OCI-LY7 (cell line): ENCODE results near the gene RARB. TPM values are rescaled to one million over a fixed set of nuclear protein-coding genes. Genes with fewer than 3 reads are reported as not detected.

Experiments used
- BruUV-seq: library from RNA; stranded (reverse); fragments of 400-500 nt; replicated peaks from 2 replicates; lab custom pipeline; 2021; lab: Mats Ljungman, UMichigan
- CTCF ChIA-PET: fragments of 300-600 bp; sonication (Branson Sonifier 250); formaldehyde crosslinking; loops from one replicate; lab custom pipeline; 2022; ENCODE audit warnings: antibody characterized with exemption; ENCODE audit not compliant: unreplicated experiment; lab: Charles Lee
- POLR2A ChIA-PET: fragments of 300-600 bp; sonication (Branson Sonifier 250); formaldehyde crosslinking; loops from one replicate; lab custom pipeline; 2022; ENCODE audit warnings: antibody characterized with exemption; lab: Charles Lee
- DNase-seq: peaks from one replicate; pipeline ENCODE4 v3.0.0-alpha.2; 2015; ENCODE audit warnings: low spot score
- H2AFZ ChIP-seq: fragments of 200-600 bp; sonication (generic), shearing (Covaris generic); 2 replicates; pipeline ENCODE4 v1.6.1; 2014; ENCODE audit warnings: mild to moderate bottlenecking, antibody characterized with exemption, low read length, moderate library complexity
- H3K27ac ChIP-seq: fragments of 200-600 bp; sonication (generic); 2 replicates; pipeline ENCODE4 v1.5.1; 2014; ENCODE audit warnings: mixed run types, low read depth, mild to moderate bottlenecking, moderate library complexity, low read length, inconsistent platforms; ENCODE audit not compliant: poor library complexity, severe bottlenecking
- H3K36me3 ChIP-seq: fragments of 200-600 bp; sonication (generic); 2 replicates; pipeline ENCODE4 v1.6.1; 2014; ENCODE audit warnings: mild to moderate bottlenecking, antibody characterized with exemption, low read length, moderate library complexity, mixed read lengths; ENCODE audit not compliant: insufficient read depth
- H3K4me1 ChIP-seq: fragments of 200-600 bp; sonication (generic); 2 replicates; pipeline ENCODE4 v1.5.1; 2014; ENCODE audit warnings: mild to moderate bottlenecking, low read length; ENCODE audit not compliant: insufficient read depth, poor library complexity, severe bottlenecking
- H3K4me2 ChIP-seq: fragments of 200-600 bp; sonication (generic); 2 replicates; pipeline ENCODE4 v1.6.1; 2014; ENCODE audit warnings: mild to moderate bottlenecking, low read length
- H3K4me3 ChIP-seq: fragments of 200-600 bp; sonication (generic); 2 replicates; pipeline ENCODE4 v1.5.1; 2014; ENCODE audit warnings: mild to moderate bottlenecking, low read depth, low read length; ENCODE audit not compliant: poor library complexity, severe bottlenecking
- H3K79me2 ChIP-seq: fragments of 200-600 bp; sonication (generic); 2 replicates; pipeline ENCODE4 v1.6.1; 2016; ENCODE audit warnings: low read depth, mild to moderate bottlenecking, low read length, moderate library complexity, mixed read lengths; ENCODE audit not compliant: insufficient read depth
- H3K9me2 ChIP-seq: fragments of 200-600 bp; sonication (generic); 2 replicates; pipeline ENCODE4 v1.6.1; 2016; ENCODE audit warnings: mild to moderate bottlenecking, low read length, mixed read lengths; ENCODE audit not compliant: insufficient read depth
- H3K9me3 ChIP-seq: fragments of 200-600 bp; sonication (generic); 2 replicates; pipeline ENCODE4 v1.6.1; 2014; ENCODE audit warnings: mild to moderate bottlenecking, mixed run types, low read length, mixed read lengths
- H4K20me1 ChIP-seq: fragments of 200-600 bp; sonication (generic); 2 replicates; pipeline ENCODE4 v1.6.1; 2014; ENCODE audit warnings: mild to moderate bottlenecking, antibody characterized with exemption, low read length, moderate library complexity, mixed read lengths; ENCODE audit not compliant: insufficient read depth
- EZH2phosphoT487 ChIP-seq: fragments of 200-600 bp; sonication (generic); IDR thresholded peaks from 2 replicates; pipeline ENCODE4 v1.6.1; 2018; ENCODE audit warnings: low read depth, borderline replicate concordance, mild to moderate bottlenecking, mixed run types, antibody characterized with exemption, low read length, moderate library complexity, mixed read lengths
- intact Hi-C: fragments of 100-400 bp; cut with micrococcal nuclease; formaldehyde crosslinking; loops from one replicate; pipeline ENCODE4 v1.10.0; 2022; ENCODE audit not compliant: unreplicated experiment
- total RNA-seq, 2 experiments: library from RNA; depleted of rRNA in 1 of 2; stranded (reverse); fragments of >200 nt in 1 of 2; shearing (Covaris generic) in 1 of 2; gene quantifications; 2 replicates each; pipeline ENCODE4 v1.2.3, GENCODE V29; 2014 to 2022
- TF ChIP-seq, protein P1 (sequence below): fragments of 200-600 bp; sonication (generic); conservative IDR thresholded peaks from 2 replicates; pipeline ENCODE4 v1.5.1; 2014; ENCODE audit warnings: mild to moderate bottlenecking, antibody characterized with exemption, low read length, moderate library complexity, mixed read lengths

The RARB gene
- total RNA-seq, 2 experiments from 2014 or later: not detected

DNA sequence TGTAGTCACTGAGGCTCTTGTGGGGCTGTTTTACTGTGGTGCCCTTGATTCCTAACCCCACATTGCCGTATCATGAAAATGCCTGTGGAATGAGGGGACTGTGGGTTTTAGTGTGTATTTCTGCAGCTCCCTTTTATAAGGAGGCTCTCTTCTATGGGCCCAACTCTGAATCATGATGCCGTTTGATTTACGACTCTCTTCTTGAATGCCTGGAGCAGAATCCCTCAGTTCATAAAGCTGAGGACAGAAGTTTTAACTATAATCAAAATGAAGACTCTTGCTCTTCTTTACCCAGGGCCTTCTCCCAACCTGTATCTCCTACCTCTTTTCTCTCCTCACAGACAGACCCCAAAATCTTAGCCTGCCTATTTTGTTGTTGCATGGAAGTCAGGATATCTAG is 109.5 kb downstream of the RARB start:
- H3K79me2 ChIP-seq: no peaks in the 10 kb centered on the region
- ChIA-PET POLR2A (interaction anchor here (0.7 to 1.0 kb wide), 2 partner anchors 18 to 205 kb away, joined by 3 read pairs; no protein-coding TSS in a partner anchor), CTCF (no interaction called here)
- H3K9me2 ChIP-seq: no peaks in the 10 kb centered on the region
- H3K27ac ChIP-seq: no peak overlapping the region
- H2AFZ ChIP-seq: no peak overlapping the region
- TF ChIP-seq, protein P1, sequence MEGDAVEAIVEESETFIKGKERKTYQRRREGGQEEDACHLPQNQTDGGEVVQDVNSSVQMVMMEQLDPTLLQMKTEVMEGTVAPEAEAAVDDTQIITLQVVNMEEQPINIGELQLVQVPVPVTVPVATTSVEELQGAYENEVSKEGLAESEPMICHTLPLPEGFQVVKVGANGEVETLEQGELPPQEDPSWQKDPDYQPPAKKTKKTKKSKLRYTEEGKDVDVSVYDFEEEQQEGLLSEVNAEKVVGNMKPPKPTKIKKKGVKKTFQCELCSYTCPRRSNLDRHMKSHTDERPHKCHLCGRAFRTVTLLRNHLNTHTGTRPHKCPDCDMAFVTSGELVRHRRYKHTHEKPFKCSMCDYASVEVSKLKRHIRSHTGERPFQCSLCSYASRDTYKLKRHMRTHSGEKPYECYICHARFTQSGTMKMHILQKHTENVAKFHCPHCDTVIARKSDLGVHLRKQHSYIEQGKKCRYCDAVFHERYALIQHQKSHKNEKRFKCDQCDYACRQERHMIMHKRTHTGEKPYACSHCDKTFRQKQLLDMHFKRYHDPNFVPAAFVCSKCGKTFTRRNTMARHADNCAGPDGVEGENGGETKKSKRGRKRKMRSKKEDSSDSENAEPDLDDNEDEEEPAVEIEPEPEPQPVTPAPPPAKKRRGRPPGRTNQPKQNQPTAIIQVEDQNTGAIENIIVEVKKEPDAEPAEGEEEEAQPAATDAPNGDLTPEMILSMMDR: no peak
- no peak for TF ChIP-seq EZH2phosphoT487
- no peaks in the 10 kb centered on the region for H3K36me3 ChIP-seq
- H3K4me1 ChIP-seq: no peaks in the 10 kb centered on the region
- no peaks in the 10 kb centered on the region for H4K20me1 ChIP-seq
- BruUV-seq: no TSS peak
- intact Hi-C loops: no loop called here
- no peak overlapping the region for H3K4me3 ChIP-seq
- DNase-seq: no peak
- H3K4me2 ChIP-seq: no peak overlapping the region
- H3K9me3 ChIP-seq: no peaks in the 10 kb centered on the region; the same call in 1 of the 2 replicates

DNA sequence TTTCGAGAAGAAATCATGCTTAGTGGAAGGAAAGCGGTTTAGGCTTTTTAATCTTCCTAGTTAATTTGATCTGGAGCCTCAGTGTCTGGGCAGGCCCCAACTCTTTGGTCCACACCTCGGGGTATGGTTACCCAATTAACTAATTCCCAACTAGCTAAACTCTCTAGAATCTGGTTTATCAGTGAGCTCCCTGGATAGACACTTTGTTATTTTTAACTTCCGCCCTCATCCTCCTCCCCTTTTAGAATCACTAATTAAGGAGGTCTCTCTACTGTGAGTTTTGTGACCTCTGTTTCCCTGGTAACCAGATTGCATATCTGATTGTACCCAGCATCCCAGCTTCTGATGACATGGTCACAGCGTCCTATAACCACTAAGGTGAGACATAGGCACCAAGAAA is 112.2 kb downstream of the RARB start:
- no peaks in the 10 kb centered on the region for H3K9me3 ChIP-seq
- ChIA-PET CTCF (interaction anchor here (0.6 kb wide), 1 partner anchor 9 kb away, joined by 3 read pairs; no protein-coding TSS in a partner anchor), POLR2A (interaction anchor here (1.1 to 1.5 kb wide), 2 partner anchors 12 to 583 kb away, joined by 3 to 4 read pairs; no protein-coding TSS in a partner anchor)
- H3K36me3 ChIP-seq: no peaks in the 10 kb centered on the region
- no peak for DNase-seq
- no peaks in the 10 kb centered on the region for H4K20me1 ChIP-seq
- no peak for TF ChIP-seq EZH2phosphoT487
- TF ChIP-seq, protein P1: no peak
- no peak overlapping the region for H2AFZ ChIP-seq
- no peaks in the 10 kb centered on the region for H3K79me2 ChIP-seq
- intact Hi-C loops: no loop called here
- no peak overlapping the region for H3K4me2 ChIP-seq
- no TSS peak for BruUV-seq
- H3K4me1 ChIP-seq: no peaks in the 10 kb centered on the region
- H3K4me3 ChIP-seq: no peak overlapping the region
- H3K9me2 ChIP-seq: no peaks in the 10 kb centered on the region
- no peak overlapping the region for H3K27ac ChIP-seq

DNA sequence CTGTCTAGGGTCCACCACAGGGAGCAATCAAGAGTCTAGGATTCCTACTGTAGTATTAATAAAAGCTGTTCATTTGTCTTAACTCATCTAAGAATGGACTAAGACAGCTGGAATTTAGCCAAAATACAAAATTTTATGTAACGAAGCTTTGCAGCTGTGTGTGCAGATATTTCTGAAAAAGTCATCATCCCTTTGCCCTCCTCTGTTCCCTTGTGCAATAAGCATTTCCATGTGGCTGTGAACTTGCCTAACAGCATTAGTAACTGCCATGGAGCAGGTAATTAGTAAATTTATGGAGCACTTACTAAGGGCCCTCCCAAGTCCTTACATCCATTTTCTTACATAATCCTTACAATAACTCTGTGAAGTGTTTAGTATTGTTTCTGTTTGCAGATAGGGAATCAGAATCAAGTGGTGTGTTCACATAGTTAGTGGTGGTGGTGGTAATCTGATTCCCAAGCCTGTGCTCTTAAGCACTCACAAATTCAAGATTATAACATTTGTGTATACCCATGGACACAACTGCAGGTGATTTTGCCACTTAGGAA is 114.5 kb downstream of the RARB start:
- H3K9me3 ChIP-seq: no peaks in the 10 kb centered on the region
- H2AFZ ChIP-seq: no peak overlapping the region
- no peaks in the 10 kb centered on the region for H3K79me2 ChIP-seq
- no TSS peak for BruUV-seq
- no peak overlapping the region for H3K27ac ChIP-seq
- H3K4me3 ChIP-seq: no peak overlapping the region
- H3K4me1 ChIP-seq: no peaks in the 10 kb centered on the region
- ChIA-PET CTCF (no interaction called here), POLR2A (interaction anchor here (0.6 kb wide), 1 partner anchor 15 kb away, joined by 4 read pairs; no protein-coding TSS in a partner anchor)
- intact Hi-C loops: no loop called here
- no peaks in the 10 kb centered on the region for H3K9me2 ChIP-seq
- H3K36me3 ChIP-seq: no peaks in the 10 kb centered on the region
- H3K4me2 ChIP-seq: no peak overlapping the region
- TF ChIP-seq, protein P1: no peak
- TF ChIP-seq EZH2phosphoT487: no peak
- no peaks in the 10 kb centered on the region for H4K20me1 ChIP-seq
- no peak for DNase-seq
